Measurements from ENCODE around the gene UQCR11.
"Not testable (repeated sequence)": the region's sequence is repeated elsewhere in the genome, so short reads cannot be mapped to it uniquely, and the experiment has no call there.

The UQCR11 gene

DNA sequence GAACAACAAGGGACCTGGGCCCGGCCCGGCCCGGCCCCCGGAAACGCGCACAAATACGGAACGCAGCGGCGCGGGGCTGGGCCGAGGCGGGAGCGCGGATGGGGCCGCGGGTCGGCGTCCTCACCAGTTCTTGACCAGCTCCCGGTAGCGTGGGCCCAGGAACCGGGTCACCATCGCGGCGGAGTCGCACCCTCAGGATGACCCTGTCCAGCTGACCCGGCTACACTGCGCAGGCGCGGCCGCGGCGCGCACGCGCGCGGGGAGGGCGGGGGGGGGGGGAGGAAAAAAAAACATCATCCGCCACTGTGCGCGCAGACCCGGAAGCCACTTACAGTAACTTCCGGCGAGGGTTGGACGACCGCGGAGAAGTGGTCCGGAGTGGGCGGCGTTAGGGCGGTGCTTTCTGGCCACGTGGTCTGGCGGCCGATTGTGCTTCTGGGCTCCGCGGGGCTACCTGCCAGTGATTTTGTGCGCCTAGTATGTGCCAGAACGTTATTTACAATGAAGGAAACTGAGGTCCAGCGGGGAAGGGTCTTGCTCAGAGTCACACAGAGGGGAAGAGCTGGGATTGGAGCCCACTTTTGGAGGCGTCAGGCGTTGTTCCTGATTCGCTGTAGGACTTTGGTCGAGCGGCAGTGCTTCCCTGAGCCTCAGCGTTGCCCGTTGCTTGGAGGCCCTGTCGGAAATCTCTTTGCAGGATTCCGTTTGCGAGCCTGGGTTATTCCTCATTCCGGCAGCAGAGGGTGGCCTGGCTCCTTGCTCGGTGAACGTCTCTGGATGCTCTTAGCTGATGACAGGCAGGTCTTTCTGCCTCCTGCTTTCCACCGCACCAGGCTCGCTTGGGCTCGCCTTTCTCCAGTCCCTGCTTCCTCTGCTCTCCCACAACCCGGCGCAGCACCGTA, at the start of gene UQCR11:
TSS of gene UQCR11 (minus strand) at position 227 of the 902 bp plus-strand sequence. CDS start at position 174, 53 bp downstream.
- DNase-seq (ENCODE audit: low spot score) = peak; percentile 96

DNA sequence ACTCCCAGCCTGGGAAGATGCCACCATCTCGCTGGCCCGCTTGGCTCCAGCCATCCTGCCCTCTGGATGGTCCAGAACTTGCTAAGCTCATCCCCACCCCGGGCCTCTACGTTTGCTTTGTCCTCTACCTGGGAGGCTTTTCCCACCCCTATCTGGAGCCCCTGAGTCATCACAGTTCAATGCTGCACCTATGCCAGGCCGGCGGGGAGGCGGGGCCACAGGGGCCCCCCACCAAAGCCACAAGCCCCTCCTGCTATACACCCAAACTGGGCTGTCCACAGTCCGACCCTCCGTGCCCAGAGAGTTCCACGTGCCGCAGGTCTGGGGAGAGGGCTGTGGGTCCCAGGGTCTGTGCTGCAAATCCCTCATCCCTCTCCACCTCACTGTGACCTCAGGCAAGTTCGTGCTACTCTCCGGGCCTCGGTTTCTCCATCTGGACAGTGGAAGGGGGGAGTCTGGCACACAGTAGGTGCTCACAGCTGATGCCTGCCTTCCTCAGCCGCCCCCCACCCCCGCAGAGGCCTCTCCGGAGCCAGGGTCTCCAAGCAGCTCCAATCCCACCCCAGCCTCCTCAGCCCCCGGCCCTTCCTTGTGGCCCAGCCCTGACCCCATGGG, 49.0 kb upstream of the UQCR11 start:
- no peak for DNase-seq (ENCODE audit: low spot score)

DNA sequence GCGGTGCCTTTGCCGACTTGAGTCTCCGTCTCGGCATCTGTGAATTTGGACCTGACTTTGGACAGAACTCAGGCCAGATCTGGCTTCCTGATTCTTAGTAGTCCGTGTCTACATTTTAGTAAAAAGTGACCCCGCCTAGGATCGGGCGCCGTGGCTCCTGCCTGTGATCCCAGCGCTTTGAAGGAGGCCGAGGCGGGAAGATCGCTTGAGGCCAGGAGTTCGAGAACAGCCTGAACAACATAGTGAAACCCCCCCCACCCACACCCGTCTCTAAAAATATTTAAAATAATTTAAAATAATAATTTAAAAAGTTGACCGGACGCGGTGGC, 48.0 kb upstream of the UQCR11 start:
- DNase-seq (ENCODE audit: low spot score) = no peak

DNA sequence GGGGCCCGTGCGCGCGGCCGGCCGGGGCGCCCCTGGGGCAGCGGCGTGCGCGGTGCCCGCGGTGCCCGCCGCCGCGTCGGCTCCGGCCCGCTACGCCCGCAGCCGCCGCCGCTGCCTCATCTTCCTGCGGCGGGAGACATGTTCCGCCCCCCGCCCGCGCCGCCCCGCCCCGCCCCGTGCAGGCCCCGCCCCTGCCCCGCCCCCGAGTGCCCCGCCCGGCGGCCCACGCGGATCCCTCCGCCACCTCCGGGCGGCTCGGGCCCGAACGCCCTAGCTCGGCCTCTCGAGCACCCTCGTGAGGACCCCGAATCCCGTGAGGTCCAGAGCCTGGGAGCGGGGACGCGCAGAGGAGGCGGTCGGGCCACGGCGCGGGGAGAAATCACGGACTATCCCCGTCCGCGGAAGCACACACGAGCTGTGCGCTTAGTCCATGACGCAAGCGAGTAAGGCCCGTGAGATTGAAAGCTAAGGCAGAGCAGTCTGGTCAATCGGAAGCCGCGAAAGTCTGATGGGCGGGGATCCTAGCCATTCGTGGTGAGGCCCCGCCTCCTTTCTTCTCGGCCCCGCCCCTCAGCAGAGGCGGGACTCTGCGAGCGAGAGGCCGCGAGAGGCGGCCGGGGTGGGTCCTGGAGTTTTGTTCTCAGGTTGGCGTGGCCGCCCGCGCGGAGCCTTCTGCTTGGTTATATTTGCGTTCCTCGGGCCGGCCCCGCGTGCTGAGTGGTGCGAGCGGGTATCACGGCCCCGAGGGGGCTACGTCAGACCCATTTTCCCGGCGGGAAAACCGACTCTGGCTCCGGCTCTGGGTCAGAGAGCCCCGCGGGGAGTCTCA, 47.4 kb upstream of the UQCR11 start, which contains the start of gene TCF3:
TSS of gene TCF3 (minus strand) at position 145 of the 829 bp plus-strand sequence. CDS start 2,367 bp downstream, outside the sequence.
- peak; percentile 99 for DNase-seq (ENCODE audit: low spot score)

DNA sequence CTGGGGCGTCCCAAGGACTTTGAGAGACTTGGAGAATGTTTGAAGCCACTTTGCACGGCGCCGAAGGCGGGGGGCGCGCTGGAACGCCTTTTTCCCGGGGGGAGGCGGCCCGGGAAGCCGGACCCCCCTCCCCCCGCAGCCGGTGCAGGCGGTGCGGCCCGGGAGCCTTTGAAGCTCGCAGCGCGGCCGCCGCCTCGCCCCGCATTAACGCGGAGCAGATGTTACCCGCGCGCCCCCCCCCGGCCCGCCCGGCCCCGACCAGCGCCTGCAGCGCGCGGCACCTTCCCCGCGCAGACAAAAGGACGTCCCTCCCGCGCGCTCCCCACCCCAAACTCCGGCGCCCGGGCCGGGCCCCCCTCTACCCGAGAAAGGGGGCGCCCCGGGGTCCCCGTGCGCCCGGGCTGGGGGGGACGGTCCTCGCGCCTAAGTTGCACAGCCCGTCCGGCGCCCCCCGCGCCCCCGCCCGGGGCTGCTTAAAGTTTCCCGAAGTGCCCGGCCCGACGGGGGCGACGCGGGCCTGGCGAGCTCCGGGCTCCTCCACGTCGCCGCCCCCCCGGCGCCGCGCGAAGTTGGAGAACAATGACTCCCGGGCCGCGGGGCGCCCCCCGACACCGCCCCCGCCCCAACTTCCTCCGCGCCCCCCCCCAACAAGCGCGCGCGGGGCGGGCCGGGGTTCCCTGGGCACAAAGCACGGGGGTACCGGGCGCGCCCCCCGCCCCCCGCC, 46.5 kb upstream of the UQCR11 start:
- peak; percentile 75 for DNase-seq (ENCODE audit: low spot score)

DNA sequence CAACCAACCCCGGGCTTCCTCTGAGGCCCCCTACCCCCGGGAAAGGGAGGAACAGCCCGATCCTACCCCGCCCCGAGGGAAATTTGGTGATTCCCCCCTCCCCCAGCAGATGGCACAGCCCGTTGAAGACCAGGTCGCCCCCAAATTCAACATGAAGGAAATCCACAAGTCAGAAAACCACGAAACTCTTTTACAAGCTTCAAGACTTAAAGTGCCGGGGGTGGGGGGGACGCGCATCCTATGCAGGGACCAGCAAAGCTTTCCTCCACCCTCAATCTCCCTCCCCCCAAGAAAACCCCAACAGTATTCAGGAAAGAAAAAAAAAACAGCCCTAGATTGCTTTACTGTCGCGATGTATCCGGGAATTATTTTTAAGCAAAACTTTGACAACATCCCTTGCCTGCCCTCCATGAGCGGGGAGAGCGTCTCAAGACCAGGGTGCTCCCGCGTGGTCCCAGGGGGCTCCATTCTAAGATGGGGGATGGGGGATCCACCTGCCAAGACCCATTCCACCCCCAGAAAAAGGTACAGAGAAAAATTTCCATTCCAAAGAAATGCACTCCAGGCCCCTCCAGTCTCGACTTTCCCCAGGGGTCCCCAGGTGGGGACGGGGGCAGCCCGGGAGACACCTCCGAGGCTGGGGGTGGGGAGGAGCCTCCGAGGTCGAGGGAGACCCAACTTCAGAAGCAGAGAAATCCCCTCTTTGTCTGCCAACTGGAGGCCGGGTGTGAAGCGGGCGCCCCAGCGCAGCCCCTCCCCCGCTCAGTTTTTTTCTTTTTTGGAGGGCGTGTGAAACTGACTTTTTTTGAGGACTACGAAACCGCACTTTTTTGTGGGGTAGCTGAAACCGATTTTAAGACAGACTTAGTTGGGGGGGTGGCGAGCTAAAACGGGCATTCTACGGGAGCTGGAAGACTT, 45.6 kb upstream of the UQCR11 start:
- peak; percentile 58 for DNase-seq (ENCODE audit: low spot score)

DNA sequence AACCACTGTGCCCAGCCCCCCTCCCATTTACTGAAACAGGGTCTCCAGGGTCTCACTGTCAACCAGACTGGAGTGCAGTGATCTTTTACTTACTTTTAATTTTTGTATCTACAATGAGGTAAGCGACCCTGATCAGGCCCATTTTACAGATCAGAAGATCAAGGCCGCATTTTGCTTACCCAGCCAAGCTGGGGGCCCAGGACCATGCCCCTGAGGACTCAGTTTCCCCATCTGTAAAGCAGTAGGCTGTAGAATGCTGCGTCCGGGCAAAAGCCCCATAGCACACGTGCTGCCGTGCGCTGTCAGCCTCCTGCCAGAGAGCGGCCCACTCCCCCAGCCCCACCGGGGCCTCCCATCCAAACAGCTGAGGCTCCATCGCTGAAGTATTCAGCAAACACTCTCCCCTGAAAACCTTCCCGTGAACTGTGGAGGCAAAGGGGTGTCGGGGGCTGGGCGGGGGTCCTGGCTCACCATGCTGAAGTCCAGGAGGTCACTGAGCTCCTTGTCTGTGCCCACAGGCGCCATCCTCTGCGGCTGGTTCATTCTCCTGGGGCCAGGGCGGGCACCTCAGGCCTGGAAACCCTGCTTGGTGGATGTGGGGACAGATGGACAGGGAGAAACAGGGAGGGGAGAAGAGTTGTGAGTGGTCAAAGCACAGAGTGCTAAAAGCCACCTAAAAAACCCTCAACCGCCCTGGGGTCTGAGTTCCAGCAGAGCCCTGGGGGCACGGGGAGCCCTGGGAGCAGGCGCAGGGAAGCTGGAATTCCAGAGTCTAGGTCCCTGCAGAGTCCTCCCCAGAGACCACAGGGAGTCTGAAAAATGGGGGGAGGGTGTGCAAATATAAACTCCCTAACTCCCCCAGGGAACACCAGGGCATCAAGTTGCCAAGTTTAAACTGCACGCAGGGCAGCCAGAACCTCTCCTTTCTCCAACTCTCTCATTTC, 44.7 kb upstream of the UQCR11 start:
- DNase-seq (ENCODE audit: low spot score) = no peak

DNA sequence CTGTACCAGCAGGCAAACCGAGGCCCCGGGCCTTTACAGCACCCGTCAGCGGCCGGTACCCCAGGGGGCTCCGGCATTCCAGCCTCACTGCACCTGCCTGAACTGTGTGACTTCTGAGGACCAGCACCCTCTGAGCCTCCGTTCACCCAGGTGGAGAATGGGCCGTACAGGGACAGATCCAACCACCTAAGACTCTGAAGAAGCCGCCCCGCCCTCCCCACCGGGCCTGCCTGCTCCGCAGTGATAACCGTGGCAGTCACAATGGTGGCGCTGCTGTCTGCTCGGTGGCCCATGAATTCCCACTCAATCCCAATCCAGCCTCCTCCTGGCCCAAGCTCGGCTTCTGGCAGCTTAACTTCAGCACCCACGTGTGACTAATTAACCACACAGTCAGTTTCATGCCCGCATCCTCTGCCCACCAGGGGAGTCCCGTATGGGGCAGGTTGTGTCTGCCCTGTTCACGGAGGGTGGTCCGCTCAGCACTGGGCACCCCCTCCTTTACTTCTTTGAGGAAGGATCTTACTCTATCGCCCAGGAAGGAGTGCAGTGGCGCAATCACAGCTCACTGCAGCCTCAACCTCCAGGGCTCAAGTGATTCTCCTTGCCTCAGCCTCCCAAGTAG, 43.8 kb upstream of the UQCR11 start:
- DNase-seq (ENCODE audit: low spot score) = peak; percentile 86

DNA sequence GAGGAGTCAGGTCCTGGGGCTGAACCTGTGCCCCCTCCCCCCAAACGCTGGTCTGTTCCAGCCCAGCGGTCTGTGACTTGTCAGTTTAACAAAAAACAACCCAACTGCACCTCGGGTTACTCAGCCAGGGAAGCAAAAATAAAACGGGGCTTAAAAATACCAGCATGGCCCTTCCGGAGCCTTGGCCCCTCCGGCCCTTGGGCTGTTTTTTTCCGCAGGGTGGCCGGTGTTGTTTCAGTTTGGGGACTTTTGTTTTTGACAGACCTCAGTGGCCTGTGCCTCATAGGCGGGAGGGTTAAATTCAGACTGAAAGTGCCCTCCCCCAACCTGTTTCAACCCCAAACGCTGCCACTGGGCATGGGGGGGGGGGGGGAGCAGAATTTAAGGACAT, 43.2 kb upstream of the UQCR11 start:
- DNase-seq (ENCODE audit: low spot score) = no peak

DNA sequence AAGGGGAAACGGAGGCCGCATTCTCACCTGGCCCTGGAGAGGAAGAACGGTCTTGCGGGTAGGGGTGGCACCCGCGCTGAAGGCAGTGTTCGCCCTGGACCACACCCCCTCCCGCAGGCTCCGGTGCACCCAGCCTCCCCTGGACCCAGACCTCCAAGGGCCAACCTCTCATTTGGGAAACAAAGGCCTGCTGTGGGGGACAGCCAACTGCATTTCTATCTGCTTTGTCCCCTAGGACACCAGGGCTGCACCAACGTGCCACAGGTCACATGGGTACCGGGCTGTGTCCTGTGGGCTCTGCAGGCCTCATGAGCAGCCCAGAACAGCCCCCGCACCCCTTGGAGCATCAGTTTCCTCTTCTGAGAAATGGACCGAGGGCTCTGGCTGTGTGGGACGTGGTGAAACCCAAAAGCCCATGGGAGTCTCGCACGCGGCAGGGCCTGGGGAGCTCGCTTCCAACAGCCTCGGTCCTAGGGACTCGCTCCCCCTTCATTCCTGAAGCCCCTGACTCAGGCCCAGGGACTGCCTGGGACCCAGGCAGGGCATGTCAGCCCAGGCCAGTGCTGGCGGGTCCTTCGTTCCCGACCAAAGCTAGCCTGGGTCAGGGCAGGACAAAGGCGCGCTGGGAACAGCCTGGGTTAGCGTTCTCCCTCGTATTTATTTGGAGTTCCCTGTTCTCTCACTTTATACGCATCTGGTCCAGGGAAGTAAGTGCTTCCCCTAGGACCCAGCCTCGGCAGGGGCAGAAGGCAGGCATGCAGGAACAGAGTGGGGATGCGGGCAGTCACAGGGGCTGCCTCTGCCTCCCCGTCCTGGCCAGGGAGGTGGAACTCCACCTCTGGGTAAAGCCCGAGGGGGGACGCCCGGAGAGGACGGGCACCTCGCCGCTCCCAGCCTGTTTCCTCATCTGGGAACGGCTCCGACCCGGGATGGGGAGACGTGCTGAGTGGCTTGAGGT, 42.5 kb upstream of the UQCR11 start:
- DNase-seq (ENCODE audit: low spot score) = no peak

DNA sequence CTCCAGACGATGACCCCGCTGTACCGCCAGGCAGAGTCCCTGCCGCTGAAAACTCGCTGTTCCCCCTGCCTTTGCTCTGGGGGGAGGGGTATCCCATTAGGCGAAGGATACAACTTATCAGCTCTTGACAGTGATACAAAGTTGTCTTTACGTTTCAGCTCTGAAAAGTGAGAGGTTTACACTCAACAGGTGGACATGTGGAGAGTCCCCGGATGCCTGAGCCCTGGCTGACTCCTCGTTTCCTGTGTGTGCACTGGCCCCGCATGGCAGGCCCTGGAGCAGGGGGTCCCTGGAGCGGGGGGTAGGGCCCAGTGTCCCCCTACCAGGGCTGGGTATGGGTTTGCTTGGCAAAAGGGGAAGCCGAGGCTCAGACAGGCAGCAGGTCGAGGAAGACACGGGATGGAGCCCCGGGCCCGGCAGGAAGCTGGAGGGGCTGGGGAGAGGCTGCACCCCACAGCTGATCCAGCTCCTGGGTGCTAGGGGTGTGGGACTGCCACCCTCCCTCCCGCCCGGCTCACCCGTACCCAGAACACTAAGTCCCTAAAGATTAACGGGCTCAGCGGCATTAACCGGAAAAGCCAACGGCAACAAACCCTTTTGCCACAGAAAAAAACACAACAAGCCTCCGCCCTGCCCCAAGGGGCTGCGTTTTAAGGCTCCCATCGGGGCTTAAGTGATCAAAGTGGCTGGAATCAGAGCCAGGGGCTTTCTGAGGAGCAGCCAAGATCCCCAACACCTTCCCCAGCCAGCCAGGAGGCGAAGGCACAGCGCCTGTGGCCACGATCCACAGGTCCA, 41.6 kb upstream of the UQCR11 start:
- DNase-seq (ENCODE audit: low spot score) = no peak

DNA sequence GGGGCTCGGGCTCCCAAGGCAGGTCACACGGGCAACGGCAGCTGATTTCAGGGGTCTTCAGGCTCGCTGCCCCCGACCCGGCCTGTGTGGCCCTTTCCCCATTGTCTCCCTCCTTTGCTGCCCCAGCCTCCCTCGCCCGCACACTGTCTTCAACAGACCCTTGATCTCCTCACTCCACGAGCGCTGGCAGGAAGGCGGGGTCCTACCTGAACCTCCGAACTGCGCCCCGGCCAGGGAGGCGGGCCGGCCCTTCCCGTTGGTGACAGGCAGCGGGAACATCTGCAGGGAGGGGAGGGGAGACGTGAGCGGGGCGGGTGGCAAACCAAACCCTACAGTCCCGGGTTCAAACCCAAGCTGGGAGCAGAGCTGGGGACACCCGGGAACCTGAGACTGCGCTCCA, 40.9 kb upstream of the UQCR11 start:
- no peak for DNase-seq (ENCODE audit: low spot score)

DNA sequence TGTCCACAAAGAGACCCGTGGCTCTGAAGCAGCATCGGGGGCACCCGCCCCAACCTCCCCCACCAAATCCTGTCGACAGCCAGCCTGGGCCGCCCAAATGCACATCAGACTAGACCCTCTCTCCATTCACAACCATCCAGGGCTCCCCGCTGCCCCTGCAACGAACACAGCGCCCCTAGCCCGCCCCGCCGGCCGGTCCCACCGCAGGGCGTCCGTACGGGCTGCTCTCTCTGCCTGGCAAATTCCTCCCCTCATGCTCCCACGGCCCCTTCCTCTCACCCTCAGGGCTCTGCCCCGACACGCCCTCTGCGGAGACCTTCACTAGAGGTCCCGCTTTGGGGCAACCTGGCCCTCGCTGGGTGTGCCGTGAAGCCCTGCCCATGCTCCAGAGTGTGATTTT, 40.0 kb upstream of the UQCR11 start:
- DNase-seq (ENCODE audit: low spot score) = no peak

DNA sequence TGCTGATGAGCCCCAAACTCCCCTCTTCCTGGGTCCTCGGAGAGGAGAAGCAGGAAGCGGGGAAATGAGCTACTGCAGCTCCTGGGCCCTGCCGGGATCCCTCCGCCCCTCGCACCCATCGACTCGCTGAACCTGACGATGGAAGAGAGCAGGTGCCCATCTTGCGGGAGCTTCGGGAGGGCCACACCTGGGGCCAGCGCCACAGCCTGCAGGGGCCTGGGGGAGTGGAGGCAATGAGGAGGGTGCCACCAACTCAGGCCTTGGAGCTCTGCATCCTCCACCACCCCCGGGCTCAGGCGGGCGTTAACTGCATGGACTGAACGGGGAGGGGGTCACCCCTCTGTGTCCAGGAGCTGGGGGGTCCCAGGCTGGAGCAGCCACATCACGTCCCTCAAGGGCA, 38.8 kb upstream of the UQCR11 start:
- no peak for DNase-seq (ENCODE audit: low spot score)

DNA sequence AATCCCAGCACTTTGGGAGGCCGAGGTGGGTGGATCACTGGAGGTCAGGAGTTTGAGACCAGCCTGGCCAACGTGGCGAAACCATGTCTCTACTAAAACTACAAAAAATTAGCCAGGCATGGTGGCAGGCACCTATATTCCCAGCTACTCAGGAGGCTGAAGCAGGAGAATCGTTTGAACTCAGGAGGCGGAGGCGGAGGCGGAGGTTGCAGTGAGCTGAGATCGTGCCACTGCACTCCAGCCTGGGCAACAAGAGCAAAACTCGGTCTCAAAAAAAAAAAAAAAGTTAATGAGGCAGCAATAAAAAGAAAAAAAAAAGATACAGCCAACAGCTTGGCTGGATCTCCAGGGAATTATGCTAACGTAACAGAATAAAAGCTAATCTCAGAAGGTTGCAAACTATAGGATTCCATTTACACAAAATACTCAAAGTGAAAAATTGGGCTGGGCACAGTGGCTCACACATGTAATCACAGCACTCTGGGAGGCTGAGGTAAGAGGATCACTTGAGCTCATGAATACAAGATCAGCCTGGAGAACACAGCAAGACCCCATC, 35.7 kb upstream of the UQCR11 start:
- not testable (repeated sequence) for DNase-seq (ENCODE audit: low spot score)

DNA sequence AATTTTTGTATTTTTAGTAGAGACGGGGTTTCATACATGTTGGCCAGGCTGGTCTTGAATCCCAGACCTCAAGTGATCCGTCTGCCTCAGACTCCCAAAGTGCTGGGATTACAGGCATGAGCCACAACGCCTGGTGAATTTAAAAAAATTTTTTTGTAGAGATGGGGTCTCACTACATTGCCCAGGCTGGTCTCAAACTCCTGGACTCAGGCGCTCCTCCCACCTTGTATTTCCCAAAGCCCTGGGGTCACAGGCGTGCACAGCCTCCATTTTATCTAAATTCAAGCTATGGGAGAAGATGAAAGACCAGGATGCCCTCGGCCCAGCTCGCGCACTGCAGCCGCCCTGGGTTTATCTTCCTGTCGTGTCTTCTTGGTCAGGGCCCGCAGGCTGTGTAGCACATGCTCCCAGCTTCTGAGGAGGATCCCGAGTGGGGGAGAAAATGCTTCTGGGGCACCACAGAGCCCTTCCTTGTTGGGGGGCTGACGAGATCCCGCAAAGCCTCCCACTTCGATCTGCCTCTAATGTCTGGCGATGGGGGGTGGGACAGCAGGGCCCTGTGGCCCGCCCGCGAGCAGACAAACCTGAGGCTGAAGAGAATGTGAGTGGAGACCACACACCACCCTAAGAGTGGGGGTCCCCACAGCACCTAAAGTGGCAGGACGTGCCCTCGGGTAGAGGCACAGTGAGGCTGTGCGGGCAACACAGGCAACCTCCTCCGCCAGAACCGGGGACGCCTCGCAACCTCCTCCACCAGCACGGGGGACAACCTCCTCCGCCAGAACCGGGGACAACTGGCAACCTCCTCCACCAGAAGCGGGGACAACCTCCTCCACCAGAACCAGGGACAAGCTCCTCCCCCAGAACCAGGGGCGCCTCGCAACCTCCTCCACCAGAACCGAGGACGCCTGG, 31.3 kb upstream of the UQCR11 start:
- no peak for DNase-seq (ENCODE audit: low spot score)
